Mesothelial cell of epicardium (in vitro differentiated cells): ENCODE data around the gene ZNF668. TPM values are rescaled to one million over a fixed set of nuclear protein-coding genes. Genes with fewer than 3 reads are reported as not detected.

Experiments
- DNase-seq, 2 experiments: peaks; one replicate each; pipeline ENCODE4 v3.0.0; 2021; ENCODE audit warnings: low spot score in 2 of 2; ENCODE audit not compliant: unreplicated experiment in 2 of 2
- H3K27ac Mint-ChIP-seq: 2 replicates; pipeline ENCODE4 v1.8.0; 2021; ENCODE audit warnings: mixed read lengths
- H3K27me3 Mint-ChIP-seq: 2 replicates; pipeline ENCODE4 v1.8.0; 2021; ENCODE audit warnings: low read depth, mixed read lengths
- H3K36me3 Mint-ChIP-seq: 2 replicates; pipeline ENCODE4 v1.8.0; 2021; ENCODE audit warnings: mixed read lengths
- H3K4me1 Mint-ChIP-seq: 2 replicates; pipeline ENCODE4 v1.8.0; 2021; ENCODE audit warnings: mixed read lengths
- H3K4me3 Mint-ChIP-seq: 2 replicates; pipeline ENCODE4 v1.8.0; 2021; ENCODE audit warnings: mild to moderate bottlenecking, moderate library complexity, mixed read lengths
- H3K9me3 Mint-ChIP-seq: 2 replicates; pipeline ENCODE4 v1.8.0; 2021; ENCODE audit warnings: mixed read lengths
- CTCF ChIP-seq: fragments of 200-600 bp; sonication (generic); IDR thresholded peaks from one replicate; pipeline ENCODE4 v1.5.0; 2021; ENCODE audit warnings: antibody characterized with exemption; ENCODE audit not compliant: unreplicated experiment
- total RNA-seq: library from RNA; stranded (reverse); gene quantifications from 3 replicates; pipeline ENCODE4 v1.2.1, GENCODE V29; 2021

ZNF668 gene
- total RNA-seq, 1 donor from 2014 or later = 12.8 TPM

- Mint-ChIP-seq H3K27ac (no peak overlapping the region), H3K4me3 (no peak overlapping the region), H3K4me1 (peaks cover 7% of the 10 kb centered on the region), H3K36me3 (peaks cover 28% of the 10 kb centered on the region), H3K9me3 (no peaks in the 10 kb centered on the region), H3K27me3 (no peaks in the 10 kb centered on the region)
- DNase-seq = no peak
- no peak for TF ChIP-seq CTCF
Observed at GRCh38 chr16:31061126-31061812, 12.8 kb downstream of the ZNF668 start.

- Mint-ChIP-seq H3K4me1 (no peaks in the 10 kb centered on the region), H3K27ac (no peak overlapping the region), H3K36me3 (peaks cover 7% of the 10 kb centered on the region), H3K9me3 (peaks cover 4% of the 10 kb centered on the region), H3K27me3 (no peaks in the 10 kb centered on the region), H3K4me3 (no peak overlapping the region)
- TF ChIP-seq CTCF = no peak
- DNase-seq = no peak
Observed at GRCh38 chr16:31055613-31056012, 18.4 kb downstream of the ZNF668 start.

- DNase-seq = no peak
- peaks cover 4% of the 10 kb centered on the region for H3K9me3 Mint-ChIP-seq
- H3K36me3 Mint-ChIP-seq = no peaks in the 10 kb centered on the region
- no peak overlapping the region for H3K27ac Mint-ChIP-seq
- no peaks in the 10 kb centered on the region for H3K27me3 Mint-ChIP-seq
- H3K4me3 Mint-ChIP-seq = no peak overlapping the region
- no peaks in the 10 kb centered on the region for H3K4me1 Mint-ChIP-seq
- no peak for TF ChIP-seq CTCF
Observed at GRCh38 chr16:31052114-31052513, 21.9 kb downstream of the ZNF668 start.

GRCh38 chr16:31050280-31051030, 23.6 kb downstream of the ZNF668 start:
- Mint-ChIP-seq H3K36me3 (no peaks in the 10 kb centered on the region), H3K27me3 (peaks cover 2% of the 10 kb centered on the region), H3K27ac (no peak overlapping the region), H3K4me3 (no peak overlapping the region), H3K4me1 (no peaks in the 10 kb centered on the region), H3K9me3 (peaks cover 7% of the 10 kb centered on the region)
- no peak for TF ChIP-seq CTCF
- DNase-seq = no peak

- Mint-ChIP-seq H3K27me3 (peaks cover 2% of the 10 kb centered on the region), H3K4me3 (no peak overlapping the region), H3K27ac (no peak overlapping the region), H3K4me1 (no peaks in the 10 kb centered on the region), H3K9me3 (peaks cover 3% of the 10 kb centered on the region), H3K36me3 (peaks cover 5% of the 10 kb centered on the region)
- no peak for TF ChIP-seq CTCF
- DNase-seq = no peak
Observed at GRCh38 chr16:31043898-31044481, 30.1 kb downstream of the ZNF668 start.
